Esophagus mucosa (tissue), 1 donor: ENCODE data around the gene FOXI3. TPM values are rescaled to one million over a fixed set of nuclear protein-coding genes. Genes with fewer than 3 reads are reported as not detected.
"Not testable (repeated sequence)": the region's sequence is repeated elsewhere in the genome, so short reads cannot be mapped to it uniquely, and the experiment has no call there.

Experiments used
- ATAC-seq: fragments of 200-7000 bp; cut with Tn5 transposase; one replicate; pipeline ENCODE4 v1.9.1; 2020
- total RNA-seq: library from RNA; stranded (reverse); gene quantifications from one replicate; pipeline ENCODE4 v1.2.4, GENCODE V29; 2023
- donor health status: DM: yes; HTN: yes; CAD: no.

Gene FOXI3
- total RNA-seq, 1 donor from 2014 or later: not detected

DNA sequence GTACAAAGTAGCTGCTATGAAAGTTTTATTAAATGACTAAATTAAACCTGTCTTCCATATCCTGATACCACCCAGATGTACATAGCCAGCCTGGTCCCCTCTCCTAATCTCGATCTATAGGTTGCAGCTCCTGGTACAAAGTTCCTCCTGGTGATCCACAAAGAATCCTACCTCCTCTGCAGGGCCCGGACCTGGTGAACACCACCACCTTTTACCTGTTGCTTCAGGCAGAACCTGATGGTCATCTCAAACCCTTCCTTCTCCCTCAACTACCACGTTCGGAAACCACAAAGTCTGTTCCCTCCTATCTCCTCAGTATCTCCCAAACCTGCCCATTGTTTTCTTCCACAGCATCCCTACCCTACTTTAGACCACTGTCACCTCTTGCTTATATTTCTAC, 15.5 kb downstream of the FOXI3 start:
- ATAC-seq: no peak

DNA sequence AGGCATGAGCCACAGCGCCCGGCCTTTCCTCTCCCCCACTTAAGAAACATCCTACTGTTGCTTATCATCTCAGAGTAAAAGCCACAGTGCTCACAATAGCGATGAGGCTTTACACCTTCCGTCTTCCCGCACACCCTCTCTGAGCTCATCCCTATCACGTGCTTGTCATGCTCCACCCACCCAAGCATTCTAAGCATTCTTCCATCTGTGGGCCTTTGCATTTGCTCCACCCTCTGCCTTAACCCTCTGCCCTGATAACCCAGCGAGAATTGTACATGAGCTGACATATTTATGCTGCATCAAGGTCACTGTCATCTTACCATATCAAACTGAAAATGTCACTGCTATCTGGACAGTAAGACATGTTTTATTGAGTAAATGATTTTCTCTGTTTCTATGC, 22.6 kb downstream of the FOXI3 start:
- no peak for ATAC-seq

DNA sequence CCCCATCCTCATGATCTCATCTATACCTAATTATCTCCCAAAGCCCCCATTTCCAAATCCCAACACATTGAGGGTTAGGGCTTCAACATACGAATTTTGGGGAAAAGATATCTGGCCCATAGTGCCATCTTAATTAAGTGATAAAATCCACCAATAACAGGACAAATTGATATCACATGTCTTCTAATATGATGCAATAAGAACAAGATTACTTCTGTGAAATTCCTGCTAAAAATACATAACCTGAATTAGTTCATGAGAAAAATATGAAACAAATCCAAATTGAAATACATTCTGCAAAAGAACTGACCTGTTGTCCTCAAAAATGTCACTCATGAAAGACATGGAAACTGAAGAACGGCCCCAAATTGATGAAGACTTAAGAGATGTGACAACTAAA, 28.8 kb downstream of the FOXI3 start:
- no peak for ATAC-seq

DNA sequence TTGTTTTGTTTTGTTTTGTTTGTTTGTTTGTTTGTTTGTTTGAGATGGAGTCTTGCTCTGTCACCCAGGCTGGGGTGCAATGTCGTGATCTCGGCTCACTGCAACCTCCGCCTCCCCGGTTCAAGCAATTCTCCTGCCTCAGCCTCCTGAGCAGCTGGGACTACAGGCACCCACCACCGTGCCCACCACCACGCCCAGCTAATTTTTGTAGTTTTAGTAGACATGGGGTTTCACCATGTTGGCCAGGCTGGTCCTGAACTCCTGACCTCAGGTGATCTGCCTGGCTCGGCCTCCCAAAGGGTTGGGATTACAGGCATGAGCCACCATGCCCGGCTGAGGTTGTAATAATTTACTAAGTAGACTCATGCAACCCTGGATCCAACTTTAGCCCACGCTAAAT, 33.4 kb downstream of the FOXI3 start:
- not testable (repeated sequence) for ATAC-seq

DNA sequence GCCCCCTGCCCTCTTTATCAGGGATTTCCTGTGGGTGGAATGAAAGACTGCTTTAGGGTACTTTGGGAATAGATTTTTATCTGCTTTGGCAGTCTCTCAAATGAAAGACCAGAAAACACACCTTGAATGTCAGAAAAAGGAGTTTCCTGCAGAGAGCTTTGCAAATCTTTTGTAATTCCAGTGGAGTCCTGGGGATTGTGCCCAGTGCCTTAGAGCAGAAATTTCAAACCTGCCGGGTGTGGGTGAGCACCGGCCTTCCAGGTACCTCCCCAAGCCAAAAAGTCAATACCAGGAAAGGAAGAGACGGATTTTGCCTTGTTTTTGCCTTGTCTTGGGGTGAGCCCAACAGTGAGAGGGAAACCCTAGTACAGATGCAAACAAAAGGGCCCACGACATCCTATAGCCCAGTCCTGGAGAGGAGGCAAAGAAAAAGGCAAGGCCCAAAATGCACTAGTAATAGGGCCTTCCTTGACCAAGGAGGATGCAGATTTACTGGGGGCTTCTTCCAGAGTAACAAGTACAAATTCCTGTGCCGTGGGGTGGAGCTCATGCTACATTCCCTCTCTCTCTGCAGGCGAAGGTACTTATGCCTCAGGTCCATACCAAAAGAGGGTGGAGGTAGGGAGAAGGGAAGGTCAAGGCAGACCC, 36.4 kb downstream of the FOXI3 start:
- ATAC-seq: no peak

DNA sequence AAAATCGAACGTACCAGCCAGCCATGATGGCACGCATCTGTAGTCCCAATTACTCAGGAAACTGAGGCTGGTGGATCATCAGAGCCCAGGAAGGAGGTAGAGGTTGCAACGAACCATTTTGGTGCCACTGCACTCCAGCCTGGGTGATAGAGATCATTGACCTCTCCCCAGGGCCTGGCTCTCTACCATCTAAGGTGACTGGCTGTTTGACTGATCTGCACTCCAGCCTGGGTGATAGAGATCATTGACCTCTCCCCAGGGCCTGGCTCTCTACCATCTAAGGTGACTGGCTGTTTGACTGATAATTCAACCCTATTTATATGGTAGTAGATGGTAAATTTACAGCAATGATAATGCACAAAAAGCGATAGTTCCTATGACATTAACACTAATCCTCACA, 43.6 kb downstream of the FOXI3 start:
- ATAC-seq: not testable (repeated sequence)

DNA sequence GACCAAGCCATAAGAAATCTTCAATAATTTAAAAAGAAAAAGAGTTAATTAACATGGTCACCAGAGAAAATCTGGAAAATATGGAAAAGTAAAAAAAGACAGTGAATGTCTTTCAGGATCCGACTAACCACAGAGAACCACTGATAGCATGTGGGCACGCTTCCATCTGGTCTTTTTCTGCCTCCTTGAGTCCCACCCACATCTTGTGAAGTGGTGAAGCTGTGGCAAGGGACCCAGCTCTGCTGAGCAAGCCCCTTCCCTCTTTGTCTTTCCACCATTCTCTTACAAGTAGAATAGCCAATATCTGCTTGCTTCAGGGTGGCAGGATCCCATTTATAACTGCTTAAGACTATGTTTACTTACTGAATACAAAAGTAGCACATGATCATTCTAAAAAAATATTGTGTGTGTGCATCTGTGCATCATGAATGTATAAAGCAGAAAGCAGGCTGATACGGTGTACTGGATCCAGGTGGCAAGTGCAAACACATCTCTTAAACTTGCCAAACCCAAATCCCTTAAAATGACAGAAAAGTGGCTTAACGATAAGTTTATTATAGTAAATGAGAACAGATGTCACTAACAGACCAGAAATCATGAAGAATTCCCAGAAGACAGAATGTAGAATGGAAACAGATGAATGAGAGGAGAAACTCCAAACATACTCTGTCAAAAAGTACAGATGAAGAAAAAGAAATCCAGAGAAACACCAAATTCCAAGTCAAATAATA, 52.3 kb downstream of the FOXI3 start:
- ATAC-seq: no peak

DNA sequence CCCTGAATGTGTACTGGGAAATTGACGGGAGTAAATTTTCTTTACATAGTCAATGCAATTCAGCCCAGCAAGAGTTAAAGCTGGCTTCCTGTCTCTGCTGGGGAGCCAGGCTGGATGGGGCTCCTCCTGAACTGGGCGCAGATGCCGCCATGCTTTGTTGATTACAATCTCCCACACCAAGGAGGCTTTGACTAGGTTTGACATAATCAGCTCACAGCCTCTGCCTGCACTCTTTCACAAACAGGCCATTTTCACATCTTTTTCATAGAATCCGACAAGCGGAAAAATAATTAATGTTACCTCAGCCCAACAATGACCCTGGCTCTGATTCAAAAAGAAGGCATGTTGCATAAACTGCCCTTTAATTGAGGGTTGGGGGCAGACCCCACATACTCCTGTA, 54.3 kb downstream of the FOXI3 start:
- no peak for ATAC-seq

Other genes starting within 250 kb of the FOXI3 start
- gene EIF2AK3, start 174.8 kb upstream of the FOXI3 start, total RNA-seq: 6.2 TPM
- gene RPIA, start 239.0 kb upstream of the FOXI3 start, total RNA-seq: 9.5 TPM